Measurements from ENCODE around the gene MCHR1.

DNA sequence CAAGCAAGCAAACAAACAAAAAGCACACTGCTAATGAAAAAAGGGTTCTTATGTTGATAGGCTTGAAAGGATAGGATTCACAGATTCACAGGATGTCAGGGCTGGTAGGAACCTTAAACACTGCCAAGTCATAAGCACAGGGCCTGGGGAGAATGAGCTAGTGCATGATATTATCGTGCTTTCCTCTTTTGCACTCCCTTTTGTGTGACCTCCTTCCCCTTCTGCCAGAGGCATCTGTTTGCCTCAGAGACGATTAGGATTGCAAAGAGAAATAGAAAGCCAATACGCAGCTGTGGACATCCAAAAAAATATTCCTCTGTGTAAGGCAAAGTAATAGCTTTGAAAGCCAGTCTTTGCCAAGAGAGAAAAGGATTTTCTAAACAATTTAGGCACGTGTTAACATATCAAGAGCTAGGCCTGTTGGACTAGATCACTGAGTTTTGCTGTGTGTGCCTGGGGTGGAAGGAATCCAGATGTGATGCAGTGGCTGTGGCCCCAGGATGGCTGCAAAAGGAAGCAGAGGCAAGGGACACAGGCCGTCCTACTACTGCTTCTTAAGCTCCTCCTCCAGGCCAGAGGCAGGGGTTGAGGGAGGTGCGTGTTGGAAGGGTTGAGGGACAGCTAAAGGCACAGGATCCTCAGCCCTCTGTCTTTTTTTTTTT is 30.6 kb downstream of the MCHR1 start:
- TF ChIP-seq, protein P1, sequence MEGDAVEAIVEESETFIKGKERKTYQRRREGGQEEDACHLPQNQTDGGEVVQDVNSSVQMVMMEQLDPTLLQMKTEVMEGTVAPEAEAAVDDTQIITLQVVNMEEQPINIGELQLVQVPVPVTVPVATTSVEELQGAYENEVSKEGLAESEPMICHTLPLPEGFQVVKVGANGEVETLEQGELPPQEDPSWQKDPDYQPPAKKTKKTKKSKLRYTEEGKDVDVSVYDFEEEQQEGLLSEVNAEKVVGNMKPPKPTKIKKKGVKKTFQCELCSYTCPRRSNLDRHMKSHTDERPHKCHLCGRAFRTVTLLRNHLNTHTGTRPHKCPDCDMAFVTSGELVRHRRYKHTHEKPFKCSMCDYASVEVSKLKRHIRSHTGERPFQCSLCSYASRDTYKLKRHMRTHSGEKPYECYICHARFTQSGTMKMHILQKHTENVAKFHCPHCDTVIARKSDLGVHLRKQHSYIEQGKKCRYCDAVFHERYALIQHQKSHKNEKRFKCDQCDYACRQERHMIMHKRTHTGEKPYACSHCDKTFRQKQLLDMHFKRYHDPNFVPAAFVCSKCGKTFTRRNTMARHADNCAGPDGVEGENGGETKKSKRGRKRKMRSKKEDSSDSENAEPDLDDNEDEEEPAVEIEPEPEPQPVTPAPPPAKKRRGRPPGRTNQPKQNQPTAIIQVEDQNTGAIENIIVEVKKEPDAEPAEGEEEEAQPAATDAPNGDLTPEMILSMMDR (IDR thresholded peaks at IDR 0.05): no peak
- TF ChIP-seq, protein P2, sequence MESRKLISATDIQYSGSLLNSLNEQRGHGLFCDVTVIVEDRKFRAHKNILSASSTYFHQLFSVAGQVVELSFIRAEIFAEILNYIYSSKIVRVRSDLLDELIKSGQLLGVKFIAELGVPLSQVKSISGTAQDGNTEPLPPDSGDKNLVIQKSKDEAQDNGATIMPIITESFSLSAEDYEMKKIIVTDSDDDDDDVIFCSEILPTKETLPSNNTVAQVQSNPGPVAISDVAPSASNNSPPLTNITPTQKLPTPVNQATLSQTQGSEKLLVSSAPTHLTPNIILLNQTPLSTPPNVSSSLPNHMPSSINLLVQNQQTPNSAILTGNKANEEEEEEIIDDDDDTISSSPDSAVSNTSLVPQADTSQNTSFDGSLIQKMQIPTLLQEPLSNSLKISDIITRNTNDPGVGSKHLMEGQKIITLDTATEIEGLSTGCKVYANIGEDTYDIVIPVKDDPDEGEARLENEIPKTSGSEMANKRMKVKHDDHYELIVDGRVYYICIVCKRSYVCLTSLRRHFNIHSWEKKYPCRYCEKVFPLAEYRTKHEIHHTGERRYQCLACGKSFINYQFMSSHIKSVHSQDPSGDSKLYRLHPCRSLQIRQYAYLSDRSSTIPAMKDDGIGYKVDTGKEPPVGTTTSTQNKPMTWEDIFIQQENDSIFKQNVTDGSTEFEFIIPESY (IDR thresholded peaks at IDR 0.05; ENCODE audit: borderline replicate concordance, low read depth): no peak
- TF ChIP-seq, protein P3, sequence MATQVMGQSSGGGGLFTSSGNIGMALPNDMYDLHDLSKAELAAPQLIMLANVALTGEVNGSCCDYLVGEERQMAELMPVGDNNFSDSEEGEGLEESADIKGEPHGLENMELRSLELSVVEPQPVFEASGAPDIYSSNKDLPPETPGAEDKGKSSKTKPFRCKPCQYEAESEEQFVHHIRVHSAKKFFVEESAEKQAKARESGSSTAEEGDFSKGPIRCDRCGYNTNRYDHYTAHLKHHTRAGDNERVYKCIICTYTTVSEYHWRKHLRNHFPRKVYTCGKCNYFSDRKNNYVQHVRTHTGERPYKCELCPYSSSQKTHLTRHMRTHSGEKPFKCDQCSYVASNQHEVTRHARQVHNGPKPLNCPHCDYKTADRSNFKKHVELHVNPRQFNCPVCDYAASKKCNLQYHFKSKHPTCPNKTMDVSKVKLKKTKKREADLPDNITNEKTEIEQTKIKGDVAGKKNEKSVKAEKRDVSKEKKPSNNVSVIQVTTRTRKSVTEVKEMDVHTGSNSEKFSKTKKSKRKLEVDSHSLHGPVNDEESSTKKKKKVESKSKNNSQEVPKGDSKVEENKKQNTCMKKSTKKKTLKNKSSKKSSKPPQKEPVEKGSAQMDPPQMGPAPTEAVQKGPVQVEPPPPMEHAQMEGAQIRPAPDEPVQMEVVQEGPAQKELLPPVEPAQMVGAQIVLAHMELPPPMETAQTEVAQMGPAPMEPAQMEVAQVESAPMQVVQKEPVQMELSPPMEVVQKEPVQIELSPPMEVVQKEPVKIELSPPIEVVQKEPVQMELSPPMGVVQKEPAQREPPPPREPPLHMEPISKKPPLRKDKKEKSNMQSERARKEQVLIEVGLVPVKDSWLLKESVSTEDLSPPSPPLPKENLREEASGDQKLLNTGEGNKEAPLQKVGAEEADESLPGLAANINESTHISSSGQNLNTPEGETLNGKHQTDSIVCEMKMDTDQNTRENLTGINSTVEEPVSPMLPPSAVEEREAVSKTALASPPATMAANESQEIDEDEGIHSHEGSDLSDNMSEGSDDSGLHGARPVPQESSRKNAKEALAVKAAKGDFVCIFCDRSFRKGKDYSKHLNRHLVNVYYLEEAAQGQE (IDR thresholded peaks at IDR 0.05; ENCODE audit: low read depth, low read length): no peak
- TF ChIP-seq RCOR1 (IDR thresholded peaks at IDR 0.05; ENCODE audit: low read length): no peak
- TF ChIP-seq, protein P4, sequence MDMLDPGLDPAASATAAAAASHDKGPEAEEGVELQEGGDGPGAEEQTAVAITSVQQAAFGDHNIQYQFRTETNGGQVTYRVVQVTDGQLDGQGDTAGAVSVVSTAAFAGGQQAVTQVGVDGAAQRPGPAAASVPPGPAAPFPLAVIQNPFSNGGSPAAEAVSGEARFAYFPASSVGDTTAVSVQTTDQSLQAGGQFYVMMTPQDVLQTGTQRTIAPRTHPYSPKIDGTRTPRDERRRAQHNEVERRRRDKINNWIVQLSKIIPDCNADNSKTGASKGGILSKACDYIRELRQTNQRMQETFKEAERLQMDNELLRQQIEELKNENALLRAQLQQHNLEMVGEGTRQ (IDR thresholded peaks at IDR 0.05; ENCODE audit: borderline replicate concordance, low read depth, low read length): no peak
- TF ChIP-seq POLR2AphosphoS5 (IDR thresholded peaks at IDR 0.05; ENCODE audit: low read depth, low read length): no peak
- TF ChIP-seq, protein P5, sequence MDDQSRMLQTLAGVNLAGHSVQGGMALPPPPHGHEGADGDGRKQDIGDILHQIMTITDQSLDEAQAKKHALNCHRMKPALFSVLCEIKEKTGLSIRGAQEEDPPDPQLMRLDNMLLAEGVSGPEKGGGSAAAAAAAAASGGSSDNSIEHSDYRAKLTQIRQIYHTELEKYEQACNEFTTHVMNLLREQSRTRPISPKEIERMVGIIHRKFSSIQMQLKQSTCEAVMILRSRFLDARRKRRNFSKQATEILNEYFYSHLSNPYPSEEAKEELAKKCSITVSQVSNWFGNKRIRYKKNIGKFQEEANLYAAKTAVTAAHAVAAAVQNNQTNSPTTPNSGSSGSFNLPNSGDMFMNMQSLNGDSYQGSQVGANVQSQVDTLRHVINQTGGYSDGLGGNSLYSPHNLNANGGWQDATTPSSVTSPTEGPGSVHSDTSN (IDR thresholded peaks at IDR 0.05): no peak
- TF ChIP-seq FOSL2 (IDR thresholded peaks at IDR 0.05; ENCODE audit: borderline replicate concordance, low read depth): no peak
- no peak for TF ChIP-seq YY1 (IDR thresholded peaks at IDR 0.05; ENCODE audit: low read depth)
- no peak for TF ChIP-seq RXRA (IDR thresholded peaks at IDR 0.05; ENCODE audit: borderline replicate concordance, low read depth)
- TF ChIP-seq FOXM1 (IDR thresholded peaks at IDR 0.05; ENCODE audit: low read depth): no peak
- no peak for TF ChIP-seq CHD2 (IDR thresholded peaks at IDR 0.05; ENCODE audit: low read length, partially characterized antibody)
- TF ChIP-seq, protein P6, sequence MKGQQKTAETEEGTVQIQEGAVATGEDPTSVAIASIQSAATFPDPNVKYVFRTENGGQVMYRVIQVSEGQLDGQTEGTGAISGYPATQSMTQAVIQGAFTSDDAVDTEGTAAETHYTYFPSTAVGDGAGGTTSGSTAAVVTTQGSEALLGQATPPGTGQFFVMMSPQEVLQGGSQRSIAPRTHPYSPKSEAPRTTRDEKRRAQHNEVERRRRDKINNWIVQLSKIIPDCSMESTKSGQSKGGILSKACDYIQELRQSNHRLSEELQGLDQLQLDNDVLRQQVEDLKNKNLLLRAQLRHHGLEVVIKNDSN (IDR thresholded peaks at IDR 0.05; ENCODE audit: borderline replicate concordance, low read depth): no peak
- no peak for TF ChIP-seq NRF1 (IDR thresholded peaks at IDR 0.05; ENCODE audit: low read depth, low read length)

Measured in SK-N-SH (cell line).